Skeletal muscle tissue (tissue), 4 donors: Measurements from ENCODE around the gene POLR1F. TPM values are rescaled to one million over a fixed set of nuclear protein-coding genes. Genes with fewer than 3 reads are reported as not detected.
"Not testable (repeated sequence)": the region's sequence is repeated elsewhere in the genome, so short reads cannot be mapped to it uniquely, and the experiment has no call there.

Experiments used
- H3K27ac ChIP-seq: one replicate; pipeline ENCODE4 v1.7.0; 2013; ENCODE audit warnings: mild to moderate bottlenecking, low read depth, low read length, inconsistent platforms
- H3K27me3 ChIP-seq, 3 donors: one replicate each; pipeline ENCODE4 v1.7.0; 2013; ENCODE audit warnings: low read length in 3 of 3; ENCODE audit not compliant: control insufficient read depth in 3 of 3, insufficient read depth in 3 of 3
- H3K36me3 ChIP-seq, 3 donors: one replicate each; pipeline ENCODE4 v1.7.0; 2013; ENCODE audit warnings: low read length in 3 of 3; ENCODE audit not compliant: control insufficient read depth in 3 of 3, insufficient read depth in 3 of 3
- H3K4me1 ChIP-seq, 3 donors: one replicate each; pipeline ENCODE4 v1.7.0; 2013; ENCODE audit warnings: low read length in 3 of 3, mild to moderate bottlenecking in 3 of 3; ENCODE audit not compliant: control insufficient read depth in 3 of 3, insufficient read depth in 3 of 3
- H3K4me3 ChIP-seq, 3 donors: one replicate each; pipeline ENCODE4 v1.7.0; 2013; ENCODE audit warnings: low read length in 3 of 3
- H3K9ac ChIP-seq, 3 donors: one replicate each; pipeline ENCODE4 v1.7.0; 2013; ENCODE audit warnings: low read length in 3 of 3, mild to moderate bottlenecking in 3 of 3, moderate library complexity in 2 of 3, low read depth in 1 of 3
- H3K9me3 ChIP-seq, 3 donors: one replicate each; pipeline ENCODE4 v1.7.0; 2013; ENCODE audit warnings: low read length in 3 of 3; ENCODE audit not compliant: control insufficient read depth in 3 of 3
- total RNA-seq: library from RNA; depleted of rRNA; stranded (reverse); fragments of >200 nt; gene quantifications from one replicate; pipeline ENCODE4 v1.2.3, GENCODE V29; 2014
- donor health status: Osteomylitis.

POLR1F gene
- total RNA-seq, 1 donor from 2014 or later, result 9.4 TPM

DNA sequence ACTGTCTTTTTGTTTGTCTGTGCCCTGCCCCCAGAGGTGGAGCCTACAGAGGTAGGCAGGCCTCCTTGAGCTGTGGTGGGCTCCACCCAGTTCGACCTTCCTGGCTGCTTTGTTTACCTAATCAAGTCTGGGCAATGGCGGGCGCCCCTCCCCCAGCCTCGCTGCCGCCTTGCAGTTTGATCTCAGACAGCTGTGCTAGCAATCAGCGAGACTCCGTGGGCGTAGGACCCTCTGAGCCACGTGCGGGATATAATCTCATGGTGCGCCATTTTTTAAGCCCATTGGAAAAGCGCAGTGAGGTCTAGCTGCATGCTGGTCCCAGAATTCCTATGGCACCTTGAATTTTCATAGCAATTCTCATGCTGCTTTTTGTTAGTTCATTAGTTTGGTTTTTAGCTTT lies 19.7 kb downstream of the POLR1F start:
- not testable (repeated sequence) for H3K36me3 ChIP-seq, H3K27me3 ChIP-seq, H3K4me1 ChIP-seq, H3K9ac ChIP-seq, H3K27ac ChIP-seq, H3K4me3 ChIP-seq, H3K9me3 ChIP-seq

DNA sequence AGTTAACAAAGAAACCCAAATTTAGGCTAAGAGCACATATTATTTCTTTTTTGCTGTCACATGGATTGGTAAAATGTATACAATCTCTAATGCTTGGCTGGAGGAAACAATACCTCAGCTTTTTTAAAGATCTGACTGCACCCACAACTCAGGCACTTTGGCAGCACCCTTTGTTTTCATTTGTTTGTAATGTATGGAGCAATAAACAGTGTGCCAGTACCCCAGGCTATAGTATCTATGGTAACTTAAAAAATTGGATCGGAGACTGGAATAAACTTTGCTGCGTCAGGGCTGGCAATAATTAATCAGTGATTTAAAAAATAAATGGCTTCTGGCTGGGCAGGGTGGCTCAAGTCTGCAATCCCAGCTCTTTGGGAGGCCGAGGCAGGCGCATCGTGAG lies 27.2 kb downstream of the POLR1F start:
- no peaks in the 10 kb centered on the region for H3K9me3 ChIP-seq
- no peaks in the 10 kb centered on the region for H3K4me1 ChIP-seq
- no peak overlapping the region for H3K4me3 ChIP-seq
- H3K36me3 ChIP-seq, result no peaks in the 10 kb centered on the region
- no peak overlapping the region for H3K9ac ChIP-seq
- no peak overlapping the region for H3K27ac ChIP-seq
- no peaks in the 10 kb centered on the region for H3K27me3 ChIP-seq

DNA sequence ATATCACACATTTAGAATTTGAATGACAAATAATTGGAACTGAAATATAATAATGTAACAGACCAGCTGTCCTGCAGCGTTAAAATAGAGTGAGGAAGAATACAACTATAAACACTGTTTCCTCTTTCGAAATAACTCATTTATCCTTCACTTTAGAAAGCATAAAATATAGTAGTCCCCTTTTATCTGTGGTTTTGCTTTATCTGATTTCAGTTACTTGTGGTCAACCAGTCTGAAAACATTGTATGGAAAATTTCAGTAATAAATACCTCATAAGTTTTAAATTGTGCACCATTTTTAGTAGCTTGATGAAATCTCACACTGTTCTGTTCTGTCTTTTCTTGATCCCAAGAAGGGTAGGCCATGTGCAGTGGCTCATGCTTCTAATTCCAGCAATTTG lies 31.7 kb downstream of the POLR1F start:
- no peaks in the 10 kb centered on the region for H3K4me1 ChIP-seq
- H3K27ac ChIP-seq, result no peak overlapping the region
- no peaks in the 10 kb centered on the region for H3K36me3 ChIP-seq
- H3K9ac ChIP-seq, result no peak overlapping the region
- H3K27me3 ChIP-seq, result no peaks in the 10 kb centered on the region
- no peaks in the 10 kb centered on the region for H3K9me3 ChIP-seq
- H3K4me3 ChIP-seq, result no peak overlapping the region

DNA sequence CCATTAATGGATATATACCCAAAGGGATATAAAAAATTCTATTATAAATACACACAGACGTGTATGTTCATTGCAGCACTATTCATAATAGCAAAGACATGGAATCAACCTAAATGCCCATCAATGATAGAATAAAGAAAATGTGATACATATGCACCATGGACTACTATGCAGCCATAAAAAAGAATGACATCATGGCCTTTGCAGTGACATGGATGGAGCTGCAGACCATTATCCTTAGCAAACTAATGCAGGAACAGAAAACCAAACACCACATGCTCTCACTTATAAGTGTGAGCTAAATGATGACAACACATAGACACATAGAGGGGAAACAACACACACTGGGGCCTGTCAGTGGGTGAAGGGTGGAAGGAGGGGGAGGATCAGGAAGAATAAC lies 33.0 kb downstream of the POLR1F start:
- no peaks in the 10 kb centered on the region for H3K27me3 ChIP-seq
- no peaks in the 10 kb centered on the region for H3K4me1 ChIP-seq
- no peaks in the 10 kb centered on the region for H3K9me3 ChIP-seq
- H3K36me3 ChIP-seq, result no peaks in the 10 kb centered on the region
- no peak overlapping the region for H3K4me3 ChIP-seq
- H3K27ac ChIP-seq, result no peak overlapping the region
- H3K9ac ChIP-seq, result no peak overlapping the region

DNA sequence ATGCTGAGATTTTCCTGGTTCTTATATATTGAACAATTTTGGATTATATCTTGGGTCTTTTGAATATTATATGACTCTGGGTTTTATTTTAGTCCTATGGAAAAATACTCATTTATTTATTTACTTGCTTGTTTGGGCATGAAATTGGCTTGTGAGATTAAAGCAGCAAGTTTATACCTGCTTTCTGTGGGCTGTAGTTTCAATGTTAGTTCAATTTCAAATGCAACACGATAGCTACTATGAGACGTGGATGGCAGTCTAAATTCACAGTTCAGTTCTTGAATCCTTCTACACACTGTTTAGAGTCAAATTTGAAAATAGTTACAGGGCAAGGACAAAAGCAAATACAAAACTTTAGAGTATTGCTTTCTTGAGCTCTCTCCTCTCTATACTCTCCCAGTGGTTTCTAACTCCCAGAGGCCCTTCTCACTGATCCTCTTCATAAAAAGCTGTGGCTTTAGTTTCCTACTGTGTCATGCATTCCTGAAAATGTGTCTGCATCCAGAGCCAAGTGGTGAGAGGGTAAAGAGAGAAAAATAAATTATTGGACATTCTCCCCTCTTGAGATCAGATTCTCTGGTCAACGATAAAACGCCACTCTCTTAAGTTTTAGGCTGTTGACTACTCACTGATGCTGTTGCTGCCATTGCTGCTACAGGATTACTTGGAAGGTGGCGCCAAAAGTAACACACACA lies 34.4 kb downstream of the POLR1F start:
- no peaks in the 10 kb centered on the region for H3K36me3 ChIP-seq
- H3K4me3 ChIP-seq, result no peak overlapping the region
- no peaks in the 10 kb centered on the region for H3K9me3 ChIP-seq
- H3K27me3 ChIP-seq, result no peaks in the 10 kb centered on the region
- H3K9ac ChIP-seq, result no peak overlapping the region
- H3K27ac ChIP-seq, result no peak overlapping the region
- no peaks in the 10 kb centered on the region for H3K4me1 ChIP-seq

DNA sequence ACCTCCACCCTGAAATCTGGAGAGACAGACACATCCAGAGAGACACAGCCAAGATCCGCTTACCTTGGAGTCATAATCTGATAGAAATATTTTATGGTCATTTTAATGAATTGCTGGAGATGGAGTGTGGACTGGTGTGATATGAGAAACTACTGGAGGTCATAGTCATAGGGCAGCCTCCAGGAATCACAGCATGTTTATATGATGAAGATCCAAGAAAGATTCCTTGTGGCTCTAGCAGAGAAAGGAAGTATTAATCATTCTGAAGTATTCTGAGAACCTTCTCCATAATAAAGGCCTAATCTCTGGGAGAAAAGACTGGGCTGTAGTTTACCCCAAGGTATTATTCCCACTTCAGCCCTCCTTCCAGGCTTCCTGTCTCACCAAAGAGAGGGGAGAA lies 38.0 kb downstream of the POLR1F start:
- Histone ChIP-seq H3K4me3 (no peak overlapping the region), H3K9ac (no peak overlapping the region), H3K36me3 (no peaks in the 10 kb centered on the region), H3K27ac (no peak overlapping the region), H3K4me1 (no peaks in the 10 kb centered on the region), H3K9me3 (no peaks in the 10 kb centered on the region), H3K27me3 (no peaks in the 10 kb centered on the region)

DNA sequence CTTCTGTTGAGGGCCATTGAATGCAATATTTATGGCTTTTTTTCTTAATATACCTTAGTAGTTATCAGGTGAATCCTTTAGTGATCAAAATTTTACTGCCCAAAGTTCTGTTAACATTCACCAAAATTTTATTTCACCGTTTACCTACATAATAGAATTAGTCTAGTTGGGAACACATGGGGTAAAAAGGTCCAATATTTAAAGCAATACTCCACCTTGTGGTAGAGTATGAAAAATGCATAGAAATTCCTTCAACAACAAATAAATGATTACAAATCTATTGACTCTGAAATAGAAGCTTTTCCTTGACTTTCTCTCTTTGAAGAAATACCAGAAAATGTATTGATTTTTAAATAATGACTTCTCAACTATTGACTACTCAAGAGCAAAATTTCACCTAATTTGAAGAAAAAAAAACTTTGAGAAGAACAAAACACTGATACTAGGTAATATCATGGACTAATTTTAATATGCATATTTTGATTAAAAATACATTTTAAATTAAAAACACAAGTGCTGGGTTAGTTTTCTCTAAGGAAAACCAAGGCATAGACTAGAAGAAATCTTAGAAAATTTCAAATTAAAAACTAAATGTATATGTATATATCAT lies 43.3 kb downstream of the POLR1F start:
- Histone ChIP-seq H3K9me3 (no peaks in the 10 kb centered on the region), H3K36me3 (no peaks in the 10 kb centered on the region), H3K27ac (no peak overlapping the region), H3K4me1 (no peaks in the 10 kb centered on the region), H3K4me3 (no peak overlapping the region), H3K9ac (no peak overlapping the region), H3K27me3 (peaks cover 0 to 2% (median under 1%) of the 10 kb centered on the region in 3 donors)

DNA sequence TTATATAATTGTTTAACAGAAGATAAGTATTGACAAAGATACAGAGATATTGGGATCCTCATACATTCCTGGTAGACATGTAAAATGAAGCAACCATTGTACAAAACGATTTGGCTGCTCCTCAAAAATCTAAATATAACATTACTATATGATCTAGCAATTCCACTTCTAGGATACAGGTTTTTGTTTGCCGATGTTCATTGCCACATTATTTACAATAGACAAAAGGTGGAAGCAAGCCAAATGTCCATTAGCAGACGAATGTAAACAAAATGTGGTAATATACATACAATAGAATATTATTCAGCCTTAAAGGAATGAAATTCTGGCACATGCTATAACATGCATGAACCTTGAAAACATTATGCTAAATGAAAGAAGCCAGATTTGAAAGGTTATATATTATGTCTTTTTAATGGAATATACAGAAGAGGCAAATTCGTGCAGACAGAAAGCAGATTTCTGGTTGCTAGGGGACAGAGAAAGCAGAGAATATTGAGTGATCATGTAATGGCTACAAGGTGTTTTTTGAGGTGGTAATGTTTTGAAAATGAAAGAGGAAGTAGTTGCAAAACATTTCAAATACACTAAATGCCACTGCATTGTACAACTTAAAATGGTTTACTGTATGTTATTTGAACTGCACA lies 44.9 kb downstream of the POLR1F start:
- Histone ChIP-seq H3K27me3 (peaks cover 0 to 3% (median 2%) of the 10 kb centered on the region in 3 donors), H3K4me1 (no peaks in the 10 kb centered on the region), H3K27ac (no peak overlapping the region), H3K9ac (no peak overlapping the region), H3K9me3 (no peaks in the 10 kb centered on the region), H3K4me3 (no peak overlapping the region), H3K36me3 (no peaks in the 10 kb centered on the region)

DNA sequence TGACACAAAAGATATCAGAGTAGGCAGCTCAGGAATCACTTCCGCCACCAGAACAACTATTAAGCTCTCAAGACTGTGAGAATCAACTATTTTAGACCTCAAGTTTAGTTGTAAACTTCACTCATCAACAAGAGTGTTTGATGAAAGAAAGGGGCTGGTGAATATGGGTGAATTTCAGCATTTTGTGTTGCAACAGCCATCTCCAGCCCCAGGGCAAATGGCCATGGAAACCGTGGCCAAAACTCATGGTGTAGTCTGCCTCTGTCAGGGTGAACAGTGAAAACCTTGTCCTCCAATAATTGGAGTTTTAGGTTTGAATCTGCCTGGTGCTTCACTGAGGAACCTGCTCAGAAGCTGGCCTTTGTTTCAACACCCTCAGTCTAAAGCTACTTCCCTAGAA lies 60.0 kb downstream of the POLR1F start:
- H3K9me3 ChIP-seq, result no peaks in the 10 kb centered on the region
- no peak overlapping the region for H3K9ac ChIP-seq
- no peak overlapping the region for H3K4me3 ChIP-seq

More for the DNA sequence above, 60.0 kb downstream of the POLR1F start:
- Histone ChIP-seq H3K36me3 (no peaks in the 10 kb centered on the region), H3K4me1 (no peaks in the 10 kb centered on the region), H3K27me3 (no peaks in the 10 kb centered on the region), H3K27ac (no peak overlapping the region)
